GM12873 (cell line): Measurements from ENCODE around the gene MED12L.

Experiments
- TF ChIP-seq, protein P1 (sequence below): IDR thresholded peaks from 2 replicates; pipeline ENCODE4 v1.5.1; 2012; ENCODE audit warnings: low read depth, mild to moderate bottlenecking, moderate library complexity, low read length, control low read depth; ENCODE audit not compliant: insufficient read depth; ENCODE audit errors: missing control alignments

Gene MED12L

DNA sequence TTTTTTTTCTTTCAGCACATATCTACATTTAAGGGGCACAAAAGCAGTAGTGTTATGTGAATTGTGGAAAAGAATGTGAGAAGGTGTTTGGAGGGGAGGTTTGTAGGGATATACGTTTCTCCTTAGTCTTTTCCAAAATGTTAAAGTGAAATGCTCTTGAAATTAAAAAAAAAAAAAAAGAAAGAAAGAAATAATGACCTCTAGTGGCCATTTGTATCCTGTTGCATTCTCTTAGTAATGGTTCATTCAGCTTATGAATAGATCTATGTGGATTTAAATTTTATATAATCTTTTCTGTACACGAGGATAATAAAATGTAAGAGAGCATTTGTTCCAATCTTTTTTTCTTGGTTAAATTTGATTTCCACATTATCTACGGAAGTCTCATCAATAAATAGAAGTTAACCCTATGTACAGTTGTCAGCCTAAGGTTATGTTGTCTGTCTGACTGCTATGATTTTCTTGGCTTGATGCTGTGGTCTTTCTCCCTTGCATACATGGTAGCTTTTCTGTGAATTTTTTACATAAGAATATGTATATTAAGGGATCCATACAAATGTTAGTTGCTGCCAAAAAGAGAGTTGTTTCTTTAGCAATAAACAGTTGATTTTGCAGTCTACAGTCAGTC lies 242.2 kb downstream of the MED12L start:
- TF ChIP-seq, protein P1, sequence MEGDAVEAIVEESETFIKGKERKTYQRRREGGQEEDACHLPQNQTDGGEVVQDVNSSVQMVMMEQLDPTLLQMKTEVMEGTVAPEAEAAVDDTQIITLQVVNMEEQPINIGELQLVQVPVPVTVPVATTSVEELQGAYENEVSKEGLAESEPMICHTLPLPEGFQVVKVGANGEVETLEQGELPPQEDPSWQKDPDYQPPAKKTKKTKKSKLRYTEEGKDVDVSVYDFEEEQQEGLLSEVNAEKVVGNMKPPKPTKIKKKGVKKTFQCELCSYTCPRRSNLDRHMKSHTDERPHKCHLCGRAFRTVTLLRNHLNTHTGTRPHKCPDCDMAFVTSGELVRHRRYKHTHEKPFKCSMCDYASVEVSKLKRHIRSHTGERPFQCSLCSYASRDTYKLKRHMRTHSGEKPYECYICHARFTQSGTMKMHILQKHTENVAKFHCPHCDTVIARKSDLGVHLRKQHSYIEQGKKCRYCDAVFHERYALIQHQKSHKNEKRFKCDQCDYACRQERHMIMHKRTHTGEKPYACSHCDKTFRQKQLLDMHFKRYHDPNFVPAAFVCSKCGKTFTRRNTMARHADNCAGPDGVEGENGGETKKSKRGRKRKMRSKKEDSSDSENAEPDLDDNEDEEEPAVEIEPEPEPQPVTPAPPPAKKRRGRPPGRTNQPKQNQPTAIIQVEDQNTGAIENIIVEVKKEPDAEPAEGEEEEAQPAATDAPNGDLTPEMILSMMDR: peak; percentile 49

DNA sequence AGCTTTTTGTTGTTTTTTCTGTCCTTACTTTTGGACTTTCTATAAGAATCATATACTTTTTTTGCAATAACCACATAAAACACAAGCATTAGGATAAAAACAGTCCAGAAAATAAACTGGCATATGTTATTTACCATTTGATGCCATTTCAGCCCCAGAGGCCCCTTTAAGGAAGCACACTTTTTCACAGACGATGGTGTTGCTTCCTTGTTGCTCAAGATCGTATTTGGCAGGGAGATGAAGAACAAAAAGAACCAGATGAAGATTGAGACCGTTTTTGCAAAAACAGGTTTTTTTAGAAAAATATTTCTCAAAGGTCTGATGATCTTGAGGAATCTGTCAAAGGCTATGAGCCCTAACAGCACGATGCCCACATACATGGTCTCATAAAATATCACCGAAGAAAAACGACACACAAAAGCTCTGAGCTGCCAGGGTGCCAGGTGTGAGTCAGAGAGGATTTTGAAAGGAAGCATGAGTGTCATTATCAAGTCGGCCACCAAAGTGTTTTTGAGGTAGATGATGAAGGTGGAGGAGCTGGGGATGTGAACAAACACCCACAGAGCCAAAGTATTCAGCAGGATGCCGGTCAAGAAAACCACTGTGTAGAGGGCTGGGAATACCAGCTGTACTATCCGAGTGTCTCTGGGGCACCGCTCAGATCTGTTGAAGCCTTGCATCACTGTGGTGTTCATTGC lies 243.0 kb downstream of the MED12L start:
- TF ChIP-seq, protein P1: no peak

DNA sequence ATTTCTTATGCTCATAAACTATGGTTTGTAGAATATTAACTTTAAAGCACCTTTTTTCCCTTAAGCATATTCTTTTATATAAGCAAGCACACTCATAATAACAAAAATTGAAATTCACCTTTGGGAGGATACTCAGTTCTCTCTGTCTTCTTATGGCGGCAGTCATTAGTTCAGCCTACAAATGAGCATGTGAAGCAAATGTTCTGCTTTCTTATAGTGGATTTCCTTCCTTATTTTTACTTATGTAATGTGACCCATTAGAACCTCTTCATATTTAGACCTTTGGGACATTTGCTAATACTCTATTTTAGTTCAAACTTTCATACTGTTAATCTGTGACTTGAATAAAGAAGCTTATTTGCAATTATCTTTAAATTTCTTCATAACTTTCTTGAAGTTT lies 243.9 kb downstream of the MED12L start, which contains the start of gene P2RY13:
Gene P2RY13, minus strand, starts transcription at position 187 of the 400 bp plus-strand sequence. Its CDS starts 21 bp downstream, at position 166.
- TF ChIP-seq, protein P1: no peak

DNA sequence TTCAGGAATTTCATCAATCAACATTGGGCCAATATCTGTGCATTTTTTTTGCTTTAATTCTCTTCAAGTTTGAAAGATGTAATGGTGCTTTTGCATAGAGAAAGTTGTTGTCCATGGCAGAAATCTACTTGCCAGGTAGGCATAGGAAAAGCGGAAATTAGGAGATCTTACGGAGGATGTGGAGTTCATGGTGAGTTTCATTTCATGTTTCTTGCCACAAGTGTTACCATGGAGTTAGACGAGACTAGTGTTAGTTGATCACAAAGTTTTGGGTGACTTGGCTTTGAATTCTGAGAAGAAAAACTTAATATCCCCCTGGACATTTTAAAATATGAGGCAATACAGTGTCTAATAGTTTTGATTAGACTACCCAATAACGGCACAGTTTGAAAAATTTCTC lies 244.9 kb downstream of the MED12L start:
- TF ChIP-seq, protein P1: no peak

DNA sequence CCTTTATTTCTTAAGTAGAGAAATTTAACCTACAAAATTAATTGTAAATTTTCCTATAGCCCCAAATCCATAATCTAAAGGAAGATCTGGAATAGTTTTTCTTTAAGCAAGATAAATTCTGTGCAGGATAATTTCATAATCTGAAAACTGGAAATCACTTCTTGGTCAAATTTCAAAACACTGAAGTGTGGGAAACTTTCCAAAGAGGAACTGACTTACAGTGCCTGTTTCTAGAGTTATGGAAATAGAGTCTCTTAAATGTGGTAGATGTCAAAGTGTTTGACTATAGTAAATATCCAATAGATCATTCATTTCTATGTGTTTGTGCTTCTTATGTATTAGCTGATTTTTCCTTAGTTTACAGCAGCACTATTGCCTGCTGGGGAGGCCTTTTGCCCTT lies 245.4 kb downstream of the MED12L start:
- TF ChIP-seq, protein P1: no peak

DNA sequence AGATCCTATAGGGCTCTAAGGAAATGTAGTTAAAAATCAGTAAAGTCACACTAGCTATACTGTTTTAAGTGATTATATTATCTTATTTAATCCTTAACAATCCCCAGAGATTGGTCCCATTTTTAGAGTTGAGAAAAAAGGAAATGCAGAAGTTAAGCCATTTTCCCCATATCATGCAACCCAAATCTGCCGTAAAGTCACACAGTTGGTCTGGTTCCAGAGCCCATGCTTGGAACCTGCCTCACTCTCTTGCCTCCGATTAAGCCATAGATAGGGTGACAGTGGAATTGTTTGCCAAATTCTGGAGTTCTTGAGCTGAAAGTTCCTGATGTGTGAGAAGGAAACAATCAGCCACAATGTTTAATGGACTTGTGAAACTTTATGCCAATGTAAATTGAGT lies 246.2 kb downstream of the MED12L start:
- TF ChIP-seq, protein P1: no peak

DNA sequence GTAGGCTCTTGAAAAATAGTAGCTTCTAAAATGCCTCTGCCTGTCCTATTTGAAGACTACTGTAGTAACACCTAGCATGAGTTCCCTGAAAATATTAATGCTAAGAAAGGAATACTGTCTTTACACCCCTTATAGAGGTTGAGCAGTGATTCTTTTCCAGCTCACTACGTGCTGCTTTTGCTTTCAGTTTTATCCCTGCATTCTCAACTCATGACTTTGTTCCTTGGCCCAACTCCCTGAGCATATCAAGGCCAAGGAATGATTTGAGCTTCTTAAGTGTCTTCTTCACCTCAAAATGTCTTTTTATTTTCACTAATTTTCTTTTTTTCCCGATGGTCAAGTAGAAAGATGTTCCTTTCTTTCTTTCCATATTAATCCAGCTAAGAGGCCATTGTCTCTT lies 260.4 kb downstream of the MED12L start:
- TF ChIP-seq, protein P1: no peak
